EH (cell line): Measurements from ENCODE around the gene GPRASP2.
"Not testable (repeated sequence)": the region's sequence is repeated elsewhere in the genome, so short reads cannot be mapped to it uniquely, and the experiment has no call there.

Experiments
- DNase-seq: peaks from one replicate; pipeline ENCODE4 v3.0.0-alpha.2; 2015; ENCODE audit warnings: low read depth

The GPRASP2 gene

DNA sequence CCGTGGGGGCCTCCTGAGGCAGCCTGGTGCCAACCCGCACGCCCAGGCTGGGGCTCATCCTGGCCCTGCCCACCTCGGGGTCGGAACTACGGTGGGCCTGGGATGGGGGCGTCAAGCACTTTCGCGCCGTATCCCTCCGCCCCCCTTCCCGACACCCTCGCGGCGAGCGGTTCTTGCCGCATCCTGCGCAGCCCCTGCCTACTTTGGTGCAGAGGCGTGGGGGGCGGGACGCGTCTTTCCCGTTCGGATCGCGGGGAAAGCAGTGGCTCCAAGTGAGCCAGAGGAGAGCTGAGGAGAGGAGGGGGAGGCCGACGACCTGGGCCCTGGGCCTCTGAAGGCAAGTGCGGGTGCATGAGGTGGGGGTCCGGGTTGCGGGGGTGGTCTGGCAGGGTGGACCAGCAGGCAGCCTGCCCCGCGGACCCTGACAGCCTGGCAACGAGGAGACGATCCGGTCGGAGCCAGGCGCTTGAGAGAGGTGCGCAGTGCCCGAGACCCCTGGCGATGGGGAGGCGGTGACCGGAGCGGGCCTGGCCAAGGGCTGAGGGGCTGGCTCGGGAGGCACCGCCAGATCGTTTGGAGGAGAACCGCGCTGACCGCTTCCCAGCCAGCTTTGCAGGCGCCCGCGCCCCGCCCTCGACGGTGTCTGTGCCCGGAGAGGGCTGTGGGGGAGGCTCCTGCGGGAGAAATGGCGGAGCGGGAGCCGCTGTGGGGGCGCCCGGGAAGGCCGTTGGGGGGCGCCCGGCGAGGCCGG, at the start of gene GPRASP2:
Gene GPRASP2, plus strand, starts transcription at position 233 of the 751 bp plus-strand sequence. CDS start 2,422 bp downstream, outside the sequence.
- peak; percentile 39 for DNase-seq

DNA sequence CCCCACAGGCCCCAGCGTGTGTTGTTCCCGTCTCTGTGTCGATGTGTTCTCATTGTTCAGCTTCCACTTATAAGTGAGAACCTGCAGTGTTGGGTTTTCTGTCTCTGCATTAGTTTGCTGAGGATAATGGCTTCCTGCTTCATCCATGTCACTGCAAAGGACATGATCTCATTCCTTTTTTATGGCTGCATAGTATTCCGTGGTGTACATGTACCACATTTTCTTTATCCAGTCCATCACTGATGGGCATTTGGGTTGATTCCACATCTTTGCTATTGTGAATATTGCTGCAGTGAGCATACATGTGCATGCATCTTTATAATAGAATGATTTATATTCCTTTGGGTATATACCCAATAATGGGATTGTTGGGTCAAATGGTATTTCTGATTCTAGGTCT, 48.4 kb upstream of the GPRASP2 start:
- not testable (repeated sequence) for DNase-seq

DNA sequence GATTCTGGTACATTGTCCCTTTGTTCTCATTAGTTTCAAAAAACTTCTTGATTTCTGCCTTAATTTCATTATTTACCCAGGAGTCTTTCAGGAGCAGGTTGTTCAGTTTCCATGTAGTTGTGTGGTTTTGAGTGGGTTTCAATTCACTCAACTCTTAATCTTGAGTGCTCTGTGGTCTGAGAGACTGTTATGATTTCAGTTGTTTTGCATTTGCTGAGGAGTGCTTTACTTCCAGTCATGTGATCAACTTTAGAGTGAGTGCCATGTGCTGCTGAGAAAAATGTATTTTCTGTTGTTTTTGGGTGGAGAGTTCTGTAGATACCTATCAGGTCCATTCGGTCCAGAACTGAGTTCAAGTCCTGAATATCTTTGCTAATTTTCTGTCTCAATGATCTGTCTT, 45.2 kb upstream of the GPRASP2 start:
- not testable (repeated sequence) for DNase-seq

DNA sequence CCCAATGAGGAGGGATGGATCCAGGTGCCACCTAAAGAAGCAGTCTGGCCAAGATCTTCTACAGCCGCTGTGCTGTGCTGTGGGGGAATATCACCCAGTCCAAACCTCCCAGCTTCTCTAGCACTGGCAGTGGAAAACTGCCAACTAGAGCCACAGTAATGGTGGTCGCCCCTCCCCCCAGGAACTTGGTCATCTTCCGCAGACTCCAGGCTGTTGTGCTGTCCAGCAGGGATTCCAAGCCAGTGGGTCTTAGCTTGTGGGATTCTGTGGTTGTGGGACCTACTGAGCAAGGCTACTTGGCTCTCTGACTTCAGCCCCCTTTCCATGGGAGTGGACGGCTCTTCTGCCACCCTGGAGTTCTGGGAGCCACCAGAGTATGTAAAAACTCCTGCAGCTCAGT, 42.7 kb upstream of the GPRASP2 start:
- DNase-seq = no peak

DNA sequence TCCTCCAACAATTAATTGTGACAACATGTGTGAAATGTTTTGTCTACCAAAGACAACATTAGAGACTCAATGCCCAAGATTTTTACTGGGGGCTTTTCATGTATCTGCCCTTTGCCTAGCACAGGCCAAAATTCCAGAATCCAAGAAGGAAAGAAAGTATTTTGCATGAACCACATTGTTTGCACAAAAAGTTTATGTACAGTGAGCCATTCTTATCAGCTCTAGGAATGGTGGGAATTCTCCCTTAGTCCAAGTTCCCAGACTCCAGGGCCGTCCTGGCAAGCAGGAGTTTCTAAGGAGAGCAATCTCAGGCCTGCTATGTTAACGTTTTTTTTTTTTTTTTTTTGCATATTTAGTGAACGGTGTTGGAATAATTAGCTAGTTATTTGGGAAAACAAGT, 39.4 kb upstream of the GPRASP2 start:
- peak; percentile 55 for DNase-seq

DNA sequence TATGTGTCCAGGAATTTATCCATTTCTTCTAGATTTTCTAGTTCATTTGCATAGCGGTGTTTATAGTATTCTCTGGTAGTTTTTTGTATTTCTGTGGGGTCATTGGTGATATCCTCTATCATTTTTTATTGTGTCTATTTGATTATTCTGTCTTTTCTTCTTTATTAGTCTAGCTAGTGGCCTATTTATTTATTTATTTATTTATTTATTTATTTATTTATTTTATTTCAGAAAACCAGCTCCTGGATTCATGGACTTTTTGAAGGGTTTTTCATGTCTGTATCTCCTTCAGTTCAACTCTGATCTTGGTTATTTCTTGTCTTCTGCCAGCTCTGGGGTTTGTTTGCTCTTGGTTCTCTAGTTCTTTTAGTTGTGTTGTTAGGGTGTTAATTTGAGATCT, 34.8 kb upstream of the GPRASP2 start:
- DNase-seq = not testable (repeated sequence)

DNA sequence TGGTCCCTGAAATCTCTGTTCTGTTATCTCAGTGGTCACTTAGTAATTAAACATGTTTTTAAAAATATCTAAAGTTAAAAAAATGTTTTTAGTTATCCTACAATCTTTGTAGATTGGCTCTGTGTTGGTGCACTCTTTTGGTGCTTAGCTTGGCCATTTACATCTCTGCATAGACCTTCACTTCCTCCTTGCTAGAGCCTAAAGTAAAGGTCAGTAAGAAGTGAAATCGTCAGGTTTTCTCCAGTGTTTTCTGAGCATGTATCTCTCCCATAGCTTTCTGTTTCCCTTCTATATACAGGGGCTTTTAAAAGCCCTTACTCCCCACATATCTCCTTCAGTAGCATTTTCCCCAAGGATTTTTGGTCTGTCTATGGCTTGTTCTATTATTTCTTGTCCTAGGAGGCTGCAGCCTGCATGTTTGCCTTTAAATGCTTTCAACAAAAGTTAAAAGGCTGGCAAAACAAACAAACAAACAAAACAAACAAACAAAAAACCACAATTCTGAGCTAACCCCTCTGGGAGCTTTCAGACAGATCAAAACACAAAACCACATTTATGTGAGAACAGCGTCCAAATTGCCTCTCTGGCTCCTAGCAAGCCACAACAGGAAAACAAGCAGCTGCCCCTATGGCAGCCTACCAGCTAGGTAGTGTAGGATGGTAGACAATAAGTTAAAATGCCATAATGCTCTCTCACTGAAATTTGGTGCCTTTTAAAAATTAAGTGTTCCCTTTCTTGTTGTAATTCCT, 27.3 kb upstream of the GPRASP2 start:
- DNase-seq = no peak

DNA sequence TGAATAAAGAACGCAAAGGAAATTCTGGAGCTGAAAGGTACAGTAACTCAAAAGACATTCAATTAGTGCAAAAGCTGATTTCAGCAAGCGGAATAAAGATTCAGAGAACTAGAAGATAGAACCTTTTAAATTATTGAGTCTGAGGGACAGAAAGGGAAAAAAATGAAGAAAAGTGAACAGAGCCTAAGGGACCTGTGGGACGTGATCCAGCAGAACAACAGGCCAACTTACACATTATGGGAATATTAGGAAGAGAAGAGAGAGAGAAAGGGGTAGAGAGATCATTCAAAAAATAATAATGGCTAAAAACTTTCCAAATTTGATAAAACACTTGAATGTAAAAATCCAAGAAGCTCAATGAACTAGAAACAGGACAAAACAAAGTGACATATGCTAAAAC, 17.5 kb upstream of the GPRASP2 start:
- no peak for DNase-seq

DNA sequence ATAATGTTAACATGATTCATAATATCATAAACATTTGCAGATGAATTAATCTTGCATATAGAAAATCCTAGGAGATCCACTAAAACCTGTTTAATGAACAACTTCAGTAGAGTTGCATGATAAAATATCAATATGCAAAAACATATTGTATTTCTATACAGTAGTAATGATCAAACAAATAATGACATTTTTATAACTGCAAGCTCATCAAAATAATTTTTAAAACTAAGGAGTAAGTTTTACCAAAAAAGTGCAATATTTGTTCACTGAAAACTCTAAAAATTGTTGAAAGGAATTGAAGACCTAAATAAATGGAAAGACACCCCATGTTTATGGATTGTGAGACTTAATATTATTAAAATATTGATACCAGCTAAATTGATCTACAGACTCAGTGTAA, 15.9 kb upstream of the GPRASP2 start:
- DNase-seq = no peak

DNA sequence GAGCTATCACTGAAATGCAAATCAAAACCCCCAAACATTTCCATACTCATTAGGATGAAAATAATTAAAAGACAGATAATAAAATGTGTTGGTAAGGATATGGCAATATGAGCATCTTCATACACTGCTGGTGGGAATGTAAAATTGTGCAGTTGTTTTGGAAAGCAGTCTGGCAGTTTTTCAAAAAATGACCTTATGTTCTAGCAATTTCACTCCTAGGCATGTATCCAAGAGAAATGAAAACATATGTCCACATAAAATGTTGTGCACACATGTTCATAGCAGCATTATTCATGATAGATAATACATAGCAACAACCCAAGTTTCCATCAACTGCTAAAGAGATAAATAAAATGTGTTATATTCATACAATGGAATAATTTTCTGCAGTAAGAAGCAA, 14.8 kb upstream of the GPRASP2 start:
- peak; percentile 46 for DNase-seq

DNA sequence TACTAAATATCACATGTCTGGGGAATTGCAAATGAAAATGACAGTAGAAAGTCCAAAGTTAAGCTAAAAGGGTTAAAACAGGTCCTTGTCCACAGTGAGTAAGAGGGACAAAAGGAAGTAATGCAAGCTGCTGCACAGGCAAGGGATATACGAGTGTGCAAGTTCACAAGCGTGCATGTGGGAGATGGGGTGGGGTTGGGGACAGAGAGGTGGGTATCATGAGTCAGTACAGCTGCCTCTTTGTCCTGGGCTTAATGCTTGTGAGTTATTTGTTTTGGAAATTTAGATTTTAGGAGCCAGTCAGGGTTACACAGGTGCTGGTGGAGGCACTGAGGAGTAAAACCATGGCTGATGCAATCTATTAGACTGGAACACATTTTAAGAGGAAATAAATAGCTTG, 3.3 kb upstream of the GPRASP2 start:
- no peak for DNase-seq

DNA sequence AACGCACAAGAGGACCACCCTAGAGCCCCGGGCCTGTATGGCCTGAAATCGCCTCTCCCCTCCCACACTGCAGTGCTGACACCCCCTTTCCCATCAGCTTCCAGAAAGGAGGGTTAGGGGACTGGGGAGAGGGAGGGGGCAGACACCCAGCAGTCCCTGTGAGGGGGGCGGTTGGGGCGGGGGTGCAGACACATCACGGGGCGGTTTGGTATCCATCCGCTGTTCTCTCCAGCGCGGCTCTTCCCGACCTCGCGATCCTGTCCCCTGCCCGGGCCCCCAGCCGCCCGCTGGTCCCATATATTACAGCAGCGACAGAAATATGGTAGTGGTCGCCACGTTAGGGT, 404 bp upstream of the GPRASP2 start:
- no peak for DNase-seq

DNA sequence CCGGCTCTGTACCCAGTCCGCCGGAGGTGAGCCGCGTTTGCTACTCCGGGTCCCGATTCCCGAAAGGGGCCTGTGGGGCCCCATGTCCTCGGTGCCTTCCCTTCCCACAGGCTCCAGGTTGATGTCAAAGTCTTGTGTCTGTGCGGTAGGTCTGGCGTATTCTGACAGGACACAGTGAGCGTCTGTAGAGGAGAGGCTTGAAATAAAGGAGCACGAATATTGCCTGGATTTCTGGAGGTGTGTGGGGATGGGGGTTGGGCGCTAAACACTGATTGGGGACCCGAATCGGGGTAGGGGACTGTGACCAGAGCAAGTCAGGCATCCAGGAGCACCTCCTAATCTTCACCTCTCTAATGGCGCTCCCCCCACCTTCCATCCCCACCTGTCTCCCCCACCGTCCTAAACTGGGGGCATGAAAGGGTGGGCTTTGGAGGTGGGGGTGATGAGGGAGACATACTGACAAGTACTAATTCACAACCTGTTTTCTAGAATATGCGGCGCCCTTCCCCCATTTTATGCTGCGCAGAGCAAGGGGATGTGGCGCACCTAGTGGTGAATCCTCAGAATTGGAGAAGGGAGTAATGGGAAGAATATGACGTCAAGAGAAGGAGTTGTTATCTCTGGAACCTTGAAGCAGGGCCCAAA, 855 bp downstream of the GPRASP2 start:
- peak; percentile 53 for DNase-seq

DNA sequence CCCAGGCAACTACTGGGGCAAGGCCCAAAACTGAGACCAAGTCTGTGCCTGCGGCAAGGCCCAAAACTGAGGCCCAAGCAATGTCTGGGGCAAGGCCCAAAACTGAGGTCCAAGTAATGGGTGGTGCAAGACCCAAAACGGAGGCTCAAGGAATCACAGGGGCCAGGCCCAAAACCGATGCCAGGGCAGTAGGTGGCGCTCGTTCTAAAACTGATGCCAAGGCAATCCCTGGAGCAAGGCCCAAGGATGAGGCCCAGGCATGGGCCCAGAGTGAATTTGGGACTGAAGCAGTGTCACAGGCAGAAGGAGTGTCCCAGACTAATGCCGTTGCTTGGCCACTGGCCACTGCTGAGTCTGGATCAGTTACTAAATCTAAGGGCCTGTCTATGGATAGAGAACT, 2.7 kb downstream of the GPRASP2 start:
- no peak for DNase-seq

DNA sequence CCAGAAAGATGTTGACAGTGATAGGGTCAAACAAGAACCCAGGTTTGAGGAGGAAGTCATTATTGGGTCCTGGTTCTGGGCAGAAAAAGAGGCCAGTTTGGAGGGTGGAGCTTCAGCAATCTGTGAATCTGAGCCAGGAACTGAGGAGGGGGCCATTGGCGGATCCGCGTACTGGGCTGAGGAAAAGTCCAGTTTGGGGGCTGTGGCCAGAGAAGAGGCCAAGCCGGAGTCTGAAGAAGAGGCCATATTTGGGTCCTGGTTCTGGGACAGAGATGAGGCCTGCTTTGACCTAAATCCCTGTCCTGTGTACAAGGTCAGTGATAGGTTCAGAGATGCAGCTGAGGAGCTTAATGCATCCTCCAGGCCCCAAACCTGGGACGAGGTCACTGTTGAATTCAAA, 3.7 kb downstream of the GPRASP2 start:
- no peak for DNase-seq

DNA sequence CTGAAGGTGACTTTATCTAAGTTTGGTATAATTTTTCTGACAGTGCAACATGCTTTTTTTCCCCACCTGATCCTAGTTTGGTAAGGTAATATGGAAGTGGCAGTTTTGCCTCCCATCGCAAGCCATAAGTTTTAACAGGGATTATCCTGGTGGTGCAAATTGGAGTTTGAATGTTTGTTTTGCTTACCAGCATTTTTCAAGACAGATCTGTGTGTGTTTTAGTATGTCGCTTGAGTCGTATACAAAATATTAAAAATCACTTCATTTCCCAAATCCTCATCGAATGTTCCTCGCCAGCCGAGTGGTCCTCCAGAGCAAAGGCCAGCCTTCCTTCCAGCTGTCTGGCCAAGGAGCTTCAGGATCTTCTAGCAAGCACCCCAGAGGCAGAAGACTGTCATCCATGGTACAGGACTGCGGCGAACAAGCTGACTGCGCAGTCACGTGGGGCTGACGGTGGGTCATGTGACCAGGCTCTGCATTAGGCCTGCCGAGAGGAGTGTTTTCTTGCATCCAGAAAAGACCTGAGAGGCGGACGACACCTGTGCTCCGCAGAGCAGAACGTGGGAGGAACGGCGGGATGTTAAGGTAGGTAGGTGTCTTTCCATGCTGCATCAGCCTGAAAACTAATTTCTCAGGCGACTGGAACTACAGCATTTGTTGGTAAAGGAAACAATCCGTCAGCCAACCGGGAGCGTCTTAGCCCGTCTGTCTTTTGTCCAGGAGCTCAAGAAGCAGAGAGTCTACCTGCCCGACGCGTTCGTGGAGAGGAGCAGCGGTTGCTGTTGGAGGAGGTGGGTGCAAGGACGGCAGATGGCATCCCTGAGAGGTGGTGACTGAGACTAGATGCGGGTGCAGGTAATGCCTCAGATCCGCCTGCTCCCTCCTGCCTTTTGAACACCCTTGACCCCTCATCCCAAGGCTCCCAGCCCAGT, 8.3 kb downstream of the GPRASP2 start, which contains the start of gene GPRASP3:
Gene GPRASP3, plus strand, starts transcription at position 507 of the 932 bp plus-strand sequence. CDS start 28,253 bp downstream, outside the sequence.
- peak; percentile 76 for DNase-seq

DNA sequence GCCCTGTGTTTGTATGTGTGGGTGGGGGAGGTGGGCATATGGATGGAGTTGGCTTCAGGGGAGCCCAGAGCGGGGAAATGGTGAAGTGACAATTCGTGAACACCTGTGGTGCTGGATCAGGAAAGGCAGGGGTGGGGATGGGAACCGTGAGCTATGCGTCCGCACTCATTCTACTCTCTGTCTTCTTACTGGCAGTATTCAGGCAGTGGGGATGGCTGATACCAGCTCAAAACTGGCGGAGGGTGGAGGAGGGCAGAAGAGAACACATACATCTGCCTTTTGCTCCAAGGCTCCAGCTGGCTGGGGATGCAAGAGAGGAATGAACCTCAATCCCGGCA, 8.9 kb downstream of the GPRASP2 start:
- not testable (repeated sequence) for DNase-seq

DNA sequence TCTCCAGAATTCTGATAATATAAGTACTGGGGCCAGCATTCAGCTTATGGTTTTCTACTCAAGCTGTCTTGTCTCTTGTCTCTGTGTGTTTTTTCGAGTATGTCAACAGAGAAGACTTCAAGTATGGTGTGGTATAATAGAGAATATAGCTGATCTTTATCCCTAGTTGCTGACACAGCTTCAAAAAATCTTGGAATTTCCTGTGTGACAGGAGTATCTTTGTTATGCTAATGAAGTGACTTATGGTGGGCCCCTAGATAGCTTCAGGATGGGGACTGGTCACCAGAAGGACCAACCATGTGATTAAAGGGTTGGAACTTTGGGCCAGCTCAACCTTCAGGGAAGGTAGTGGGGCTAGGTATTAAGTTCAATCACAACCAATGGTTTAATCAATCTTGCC, 11.2 kb downstream of the GPRASP2 start:
- peak; percentile 35 for DNase-seq

DNA sequence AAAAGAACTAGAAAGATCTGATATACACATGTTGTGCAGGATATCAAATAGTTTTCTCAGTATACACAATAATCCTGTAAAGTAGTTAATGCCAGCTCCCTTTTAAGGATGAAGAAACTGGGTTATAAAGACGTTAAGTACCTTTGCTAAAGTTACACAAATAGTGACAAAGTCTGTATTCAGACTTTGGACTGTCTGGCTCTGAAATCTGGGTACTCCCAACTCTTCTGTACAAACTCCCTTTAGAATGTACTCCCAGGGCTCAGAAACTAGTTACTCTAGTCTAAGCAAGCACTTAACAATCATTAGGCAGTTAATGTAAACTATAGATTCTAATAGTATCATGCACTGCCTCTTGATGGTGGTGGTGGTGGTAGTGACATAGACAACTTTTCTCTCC, 15.5 kb downstream of the GPRASP2 start:
- DNase-seq = no peak

DNA sequence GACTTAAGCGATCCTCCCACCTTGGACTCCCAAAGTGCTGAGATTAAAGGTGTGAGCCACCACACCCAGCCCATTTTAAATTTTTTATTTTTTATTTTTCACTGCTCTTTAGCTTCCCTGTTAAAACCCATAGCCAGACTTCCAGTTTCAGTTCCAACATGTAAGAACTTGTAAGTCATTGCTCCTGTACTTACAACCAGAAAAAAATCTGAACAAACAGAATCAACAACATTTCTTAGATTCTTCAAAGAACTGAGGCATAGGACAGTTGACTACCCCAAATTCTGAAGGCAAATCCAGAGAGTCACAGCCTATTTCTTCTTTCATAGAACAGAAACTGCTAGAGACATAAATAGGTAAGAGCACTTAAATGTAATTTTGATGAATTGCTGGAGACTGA, 16.4 kb downstream of the GPRASP2 start:
- DNase-seq = no peak

DNA sequence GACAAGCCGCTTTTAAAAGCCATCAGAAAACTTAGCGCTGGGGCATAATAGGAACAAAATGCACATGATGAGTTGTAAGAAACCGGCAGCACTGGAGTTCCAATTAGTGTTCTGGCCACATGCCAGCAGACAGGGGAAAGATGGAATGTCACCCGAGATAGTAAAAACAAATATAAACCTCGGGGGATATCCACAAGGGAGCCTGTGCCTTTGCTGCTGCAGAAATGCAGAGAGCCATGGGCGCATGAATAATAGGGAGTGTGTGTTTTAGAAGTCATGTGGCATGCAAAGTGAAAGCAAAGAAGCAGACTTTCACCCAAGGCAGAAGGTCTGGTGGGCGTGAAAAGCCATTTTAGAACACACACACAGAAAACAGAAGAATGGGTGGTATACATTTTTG, 27.4 kb downstream of the GPRASP2 start:
- peak; percentile 56 for DNase-seq

DNA sequence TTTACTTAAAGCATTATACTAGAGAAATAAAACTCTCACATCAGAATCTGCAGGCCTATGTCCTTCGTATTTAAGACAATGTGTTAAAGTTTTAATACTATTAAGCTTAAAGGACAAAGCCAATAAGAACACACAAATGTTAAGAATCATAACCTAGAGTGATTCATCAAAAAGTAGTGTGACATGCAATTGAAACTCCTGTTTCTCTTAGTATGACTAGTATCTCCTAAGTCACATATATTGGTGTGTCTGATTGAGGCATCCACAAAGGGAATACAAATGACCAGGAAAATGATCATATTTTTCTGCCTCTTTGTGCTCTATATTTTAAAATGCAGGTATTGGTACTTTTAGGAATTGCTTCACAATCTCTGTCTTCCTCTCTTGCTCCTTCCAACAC, 32.1 kb downstream of the GPRASP2 start:
- no peak for DNase-seq
